Dedifferentiated amniotic fluid mesenchymal stem cell (primary cell): ENCODE measurements around the gene TMEM212.
"Not testable (repeated sequence)": the region's sequence is repeated elsewhere in the genome, so short reads cannot be mapped to it uniquely, and the experiment has no call there.

Experiments used
- DNase-seq: peaks from one replicate; pipeline ENCODE4 v3.0.0-alpha.2; 2016; ENCODE audit errors: extremely low spot score

The TMEM212 gene

DNA sequence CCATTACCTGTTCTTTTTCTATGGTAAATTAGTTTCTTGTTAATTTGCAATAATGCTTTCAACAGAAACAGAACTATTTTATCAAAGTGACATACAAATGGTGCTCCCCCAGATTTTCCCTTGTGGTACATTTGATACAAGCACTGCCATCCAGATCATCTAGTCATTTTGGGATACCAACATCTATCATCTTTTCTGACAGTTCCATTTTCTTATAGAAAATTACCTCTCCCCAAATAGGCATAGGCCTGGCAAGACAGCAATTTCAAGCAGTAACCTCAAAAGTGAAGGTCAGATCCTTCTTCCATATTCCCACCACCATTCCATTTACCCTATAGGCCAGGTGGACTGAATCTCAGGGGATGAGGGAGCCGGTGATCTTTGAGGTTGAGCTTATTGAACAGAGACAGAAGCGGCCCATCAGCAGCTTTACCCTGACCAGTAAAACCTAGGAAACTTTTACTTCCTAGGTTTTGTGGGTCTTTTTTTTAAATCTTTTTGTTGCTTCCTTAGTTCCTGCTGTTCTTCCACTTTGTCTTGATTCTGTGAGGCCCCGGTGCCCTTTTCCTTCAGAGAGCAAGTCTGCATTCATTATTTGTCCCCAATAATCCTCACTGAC, 29.8 kb upstream of the TMEM212 start:
- DNase-seq = no peak

DNA sequence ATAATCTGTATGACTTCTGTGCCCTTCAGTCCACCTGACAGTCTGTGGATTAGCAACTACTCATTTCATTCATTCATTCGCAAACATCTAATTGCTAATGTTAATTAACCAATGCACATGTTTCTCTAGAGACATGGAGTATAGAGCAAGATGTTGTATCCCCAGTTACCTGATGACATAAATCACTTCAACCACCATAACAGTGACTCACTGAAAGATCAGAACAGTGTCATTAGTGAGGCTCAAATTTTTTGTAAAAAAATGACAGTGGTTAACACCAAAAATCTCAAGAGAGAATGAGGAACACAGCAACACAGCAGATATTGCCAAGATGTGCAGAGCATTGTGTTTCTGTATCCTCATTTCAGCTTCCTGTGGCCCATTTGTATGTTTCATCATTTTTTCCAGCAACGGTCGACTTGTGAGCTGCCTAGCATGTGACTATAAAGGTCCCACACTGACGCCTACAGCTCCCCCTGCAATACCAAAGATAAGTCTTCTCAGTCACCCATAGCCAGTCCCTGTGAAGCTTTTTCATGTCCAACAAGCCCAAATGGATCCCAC, 29.2 kb upstream of the TMEM212 start:
- DNase-seq = no peak

DNA sequence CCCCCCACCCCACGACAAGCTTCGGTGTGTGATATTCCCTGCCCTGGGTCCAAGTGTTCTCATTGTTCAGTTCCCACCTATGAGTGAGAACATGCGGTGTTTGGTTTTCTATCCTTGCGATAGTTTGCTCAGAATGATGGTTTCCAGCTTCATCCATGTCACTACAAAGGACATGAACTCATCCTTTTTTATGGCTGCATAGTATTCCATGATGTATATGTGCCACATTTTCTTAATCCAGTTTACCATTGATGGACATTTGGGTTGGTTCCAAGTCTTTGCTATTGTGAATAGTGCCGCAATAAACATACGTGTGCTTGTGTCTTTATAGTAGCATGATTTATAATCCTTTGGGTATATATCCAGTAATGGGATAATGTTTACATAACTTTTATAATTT, 28.5 kb upstream of the TMEM212 start:
- not testable (repeated sequence) for DNase-seq

DNA sequence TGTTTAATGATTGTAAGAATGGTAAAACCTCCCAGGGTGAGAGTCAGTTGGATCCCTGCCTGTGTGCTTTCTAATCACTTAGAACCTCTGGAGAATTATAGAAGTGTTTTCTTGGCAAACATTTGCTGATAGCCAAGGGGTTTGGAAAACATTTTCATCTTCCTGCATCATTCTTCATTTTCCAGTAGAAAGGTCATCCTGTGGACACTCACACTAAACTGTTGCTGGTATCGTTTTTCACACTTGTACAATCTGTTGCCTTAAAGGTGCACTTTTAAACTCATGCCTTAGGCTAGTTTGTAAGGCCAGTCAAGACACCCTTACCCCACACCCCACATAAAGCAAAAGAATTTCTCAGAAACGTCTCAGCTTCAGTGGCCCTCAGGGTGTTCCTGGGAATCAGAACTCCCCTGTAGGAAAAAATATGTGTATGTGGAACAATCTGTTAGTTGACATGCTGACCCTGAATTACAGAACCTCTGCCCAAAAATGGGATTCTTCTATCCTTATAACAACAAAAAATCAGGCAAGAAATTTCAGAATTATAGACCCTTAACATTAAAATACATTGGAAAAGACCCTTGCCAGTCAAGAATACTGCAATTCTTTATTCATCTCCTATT, 27.1 kb upstream of the TMEM212 start:
- DNase-seq = no peak

DNA sequence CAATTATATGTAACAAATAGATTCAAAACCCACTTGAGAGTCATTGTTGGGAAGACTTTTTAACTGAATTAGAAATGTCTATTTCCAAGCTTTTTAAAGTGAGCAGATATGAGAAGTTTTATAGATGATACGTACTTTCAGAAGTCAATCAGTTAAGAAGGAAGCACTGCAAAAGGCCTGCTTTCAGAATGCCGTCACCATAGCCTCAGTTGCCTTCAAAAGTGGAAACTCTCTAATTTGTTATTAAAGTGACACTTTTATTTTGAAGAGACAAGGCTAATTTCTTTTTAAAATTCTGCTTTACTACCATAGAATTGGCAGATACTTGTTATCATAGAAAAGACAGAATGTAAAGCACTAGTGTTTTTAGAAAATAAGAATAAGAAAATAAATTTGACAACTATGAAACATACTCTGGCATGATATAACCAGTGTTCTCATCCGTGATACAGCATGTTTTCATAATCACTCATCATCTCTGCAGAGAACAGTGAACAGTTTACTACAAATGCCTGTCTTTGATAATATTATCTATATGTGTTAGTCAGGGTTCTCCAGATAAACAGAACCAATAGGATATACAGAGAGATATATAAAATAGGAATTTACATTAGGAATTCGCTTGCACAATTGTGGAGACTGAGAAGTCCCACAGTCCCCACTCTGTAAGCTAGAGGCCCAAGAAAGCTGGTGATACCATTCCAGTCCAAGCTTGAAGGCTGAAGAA, 25.9 kb upstream of the TMEM212 start:
- DNase-seq = no peak

DNA sequence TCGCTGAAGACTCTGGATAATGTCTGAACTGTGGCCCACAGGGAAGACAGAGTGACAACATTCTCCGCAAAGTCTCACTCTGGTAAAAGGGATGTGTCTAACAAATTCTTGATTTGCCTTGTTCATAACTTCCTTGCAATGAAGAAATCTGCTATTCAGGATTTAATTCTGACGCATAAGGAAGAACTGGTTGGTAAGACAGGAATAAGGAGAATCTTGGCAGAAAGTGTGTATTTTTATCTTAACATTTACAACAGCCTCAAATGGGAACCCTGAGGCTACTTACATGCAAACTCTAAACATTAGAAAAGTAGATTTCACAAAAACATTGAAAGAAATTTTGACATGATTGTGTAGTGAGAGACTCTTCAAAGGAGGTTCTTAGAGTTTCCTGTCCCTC, 22.1 kb upstream of the TMEM212 start:
- DNase-seq = no peak

DNA sequence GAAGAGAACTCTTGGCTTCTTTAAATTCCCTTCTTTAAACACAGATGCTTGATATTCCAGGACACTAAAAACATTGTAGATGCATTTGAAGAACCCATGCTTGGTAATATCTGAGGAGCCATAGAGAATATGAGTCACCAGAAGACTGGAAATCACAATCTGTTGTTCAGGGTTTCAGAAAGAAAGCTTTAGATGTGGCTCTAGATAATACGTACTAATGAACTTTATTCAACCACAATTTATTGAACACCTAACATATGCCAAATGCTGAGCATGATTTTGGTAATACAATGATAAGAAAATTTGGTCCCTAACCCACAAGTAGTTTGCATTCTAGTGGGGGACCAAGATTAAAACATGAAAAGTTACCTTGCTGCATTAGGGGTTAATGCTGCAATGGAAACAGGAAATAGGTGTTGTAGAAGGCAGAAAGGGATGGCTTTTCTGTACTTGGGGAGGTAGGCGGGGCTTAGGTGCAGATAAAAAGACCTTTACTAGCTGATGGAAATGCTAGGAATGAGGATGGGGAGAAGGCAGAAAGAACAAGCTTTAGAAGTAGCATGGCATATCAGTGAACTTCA, 21.3 kb upstream of the TMEM212 start:
- DNase-seq = no peak

DNA sequence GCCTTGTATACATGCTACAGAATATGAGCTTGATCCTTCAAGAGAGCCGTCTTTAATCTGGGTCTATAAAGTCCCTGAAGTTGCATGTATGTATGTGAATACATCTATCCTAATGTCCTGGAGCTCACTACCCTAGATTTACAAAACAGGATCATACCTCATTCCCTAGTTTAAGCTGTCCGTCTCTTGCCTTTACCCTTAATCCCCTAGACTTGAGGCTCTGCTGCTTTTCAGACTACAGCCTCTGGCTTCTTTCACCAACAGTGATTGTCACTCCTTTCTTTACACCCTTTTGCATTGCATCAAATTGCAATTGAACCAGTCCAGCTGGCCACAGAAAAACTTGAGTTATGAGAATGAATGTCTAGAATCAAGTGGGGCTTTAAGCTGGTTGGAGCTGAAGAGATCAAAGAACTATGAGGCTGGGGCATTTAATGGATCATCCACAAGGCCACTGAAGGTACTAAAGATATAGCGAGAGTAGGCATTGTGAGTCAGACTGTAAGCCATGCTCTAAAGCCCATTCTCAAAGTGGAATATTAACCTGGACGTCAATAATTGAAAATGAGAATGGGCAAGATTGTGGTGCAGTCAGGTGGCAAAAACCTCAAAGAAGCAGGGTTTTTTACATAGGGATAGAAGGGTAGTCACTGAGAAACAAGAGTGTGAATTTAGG, 20.6 kb upstream of the TMEM212 start:
- DNase-seq = no peak

DNA sequence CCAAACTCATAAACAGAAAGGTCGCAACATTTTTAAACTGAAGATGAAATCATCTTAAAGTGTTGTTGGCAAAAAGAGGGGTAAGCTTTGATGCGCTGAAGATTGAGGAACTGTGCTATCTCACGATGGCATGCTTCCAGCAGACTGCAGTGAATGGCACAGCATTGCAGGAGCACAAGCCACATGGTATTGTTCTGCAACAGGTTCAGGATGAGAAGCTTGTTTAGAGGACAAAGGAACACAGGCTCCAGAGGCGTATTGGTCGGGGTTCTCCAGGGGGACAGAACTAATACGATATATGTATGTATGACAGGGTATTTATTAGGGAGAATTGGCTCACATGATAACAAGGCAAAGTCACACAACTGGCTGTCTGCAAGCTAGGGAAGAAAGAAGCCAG, 19.0 kb upstream of the TMEM212 start:
- no peak for DNase-seq

DNA sequence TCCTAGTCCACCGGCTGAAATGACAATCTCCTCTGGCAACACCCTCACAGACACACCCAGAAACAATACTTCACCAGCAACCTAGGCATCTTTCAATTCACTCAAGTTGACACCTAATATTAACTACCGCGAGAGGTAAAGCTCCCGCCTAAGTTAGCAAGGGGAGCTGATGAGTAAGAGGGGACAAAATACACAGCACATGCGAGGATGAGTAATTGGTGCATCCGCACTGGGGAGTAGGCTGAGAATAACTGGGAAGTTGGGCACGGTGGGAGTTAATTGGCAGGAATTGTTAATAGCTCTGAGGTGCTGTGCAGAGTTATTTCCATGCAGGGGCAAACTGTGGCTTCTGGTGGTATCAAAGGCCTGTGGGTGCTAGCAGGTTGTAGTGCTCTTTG, 18.3 kb upstream of the TMEM212 start:
- DNase-seq = no peak

DNA sequence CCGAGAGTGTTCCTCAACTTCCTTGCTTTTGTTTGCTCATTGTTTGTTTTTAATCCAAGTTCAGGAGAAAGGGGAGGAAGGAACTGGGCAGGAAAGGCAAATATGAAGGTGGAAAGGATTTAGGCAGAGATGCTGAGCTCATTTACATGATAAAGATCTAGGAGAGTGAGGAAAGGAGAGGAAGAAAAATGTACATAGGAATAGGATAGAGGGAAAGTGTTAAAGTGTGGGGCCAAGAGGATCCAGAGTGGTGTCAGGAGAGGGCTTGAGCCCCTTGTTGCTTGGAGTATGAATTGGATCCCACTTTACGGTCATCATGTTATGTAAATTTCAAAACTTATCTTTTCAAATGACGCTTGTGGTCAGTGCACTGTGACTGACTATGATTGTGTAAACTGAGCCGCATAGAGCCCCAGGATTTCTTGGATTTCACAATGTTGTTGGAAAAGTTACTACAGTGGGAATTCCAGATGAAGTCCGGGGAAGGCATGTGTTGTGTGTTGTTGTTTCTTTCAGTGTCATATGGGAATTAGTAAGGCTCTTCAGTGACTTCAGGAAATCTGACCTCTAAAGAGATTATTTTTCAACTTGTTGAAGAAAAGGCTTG, 17.8 kb upstream of the TMEM212 start:
- peak; percentile 85 for DNase-seq

DNA sequence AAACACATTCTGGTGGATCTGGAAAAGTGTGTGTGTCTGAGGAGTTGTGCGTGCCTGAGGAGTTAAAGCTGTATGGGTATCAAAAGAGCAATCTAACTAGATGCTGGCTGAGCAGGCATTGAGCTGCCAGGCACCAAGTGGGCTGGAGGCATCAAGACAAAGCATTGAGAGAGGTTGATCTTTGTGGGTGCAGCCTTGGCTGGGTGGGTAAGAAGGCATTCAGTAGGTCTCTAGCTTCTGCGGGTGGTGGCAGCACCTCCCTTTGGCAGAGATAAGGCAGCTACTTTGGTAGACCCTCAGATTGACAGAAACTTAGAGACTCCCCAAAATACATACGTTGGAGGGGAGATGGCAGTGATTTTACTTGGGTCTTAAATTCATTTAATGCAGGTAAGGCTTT, 15.8 kb upstream of the TMEM212 start:
- no peak for DNase-seq

DNA sequence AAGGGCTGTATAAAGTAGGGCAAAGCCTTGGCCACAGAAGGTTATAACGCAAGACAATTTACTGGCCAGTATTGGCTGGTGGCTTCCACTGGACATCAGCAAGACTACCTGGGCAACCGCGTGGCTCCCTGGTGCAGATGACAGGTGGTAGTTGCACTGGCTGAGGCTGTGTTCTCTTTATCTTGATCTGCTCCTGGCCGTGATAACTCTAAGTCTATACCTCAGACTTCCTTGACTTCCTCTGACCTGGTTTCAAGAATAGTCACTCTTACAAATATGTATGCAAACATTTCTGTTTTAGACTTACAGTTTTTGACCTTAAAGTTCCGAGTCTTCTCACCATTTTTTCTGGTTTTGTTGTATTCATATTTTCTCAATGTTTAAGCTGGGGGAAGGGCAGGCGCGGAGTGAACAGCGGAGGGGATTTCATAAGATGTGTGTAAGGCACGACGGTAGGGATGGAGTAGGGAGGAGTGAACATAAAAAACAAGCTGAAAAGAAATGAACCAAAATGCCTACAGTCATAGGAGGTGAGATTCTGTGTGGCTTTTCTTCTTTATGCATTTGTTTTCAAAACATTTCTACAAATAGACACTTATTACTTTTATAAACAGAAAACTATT, 15.2 kb upstream of the TMEM212 start:
- no peak for DNase-seq

DNA sequence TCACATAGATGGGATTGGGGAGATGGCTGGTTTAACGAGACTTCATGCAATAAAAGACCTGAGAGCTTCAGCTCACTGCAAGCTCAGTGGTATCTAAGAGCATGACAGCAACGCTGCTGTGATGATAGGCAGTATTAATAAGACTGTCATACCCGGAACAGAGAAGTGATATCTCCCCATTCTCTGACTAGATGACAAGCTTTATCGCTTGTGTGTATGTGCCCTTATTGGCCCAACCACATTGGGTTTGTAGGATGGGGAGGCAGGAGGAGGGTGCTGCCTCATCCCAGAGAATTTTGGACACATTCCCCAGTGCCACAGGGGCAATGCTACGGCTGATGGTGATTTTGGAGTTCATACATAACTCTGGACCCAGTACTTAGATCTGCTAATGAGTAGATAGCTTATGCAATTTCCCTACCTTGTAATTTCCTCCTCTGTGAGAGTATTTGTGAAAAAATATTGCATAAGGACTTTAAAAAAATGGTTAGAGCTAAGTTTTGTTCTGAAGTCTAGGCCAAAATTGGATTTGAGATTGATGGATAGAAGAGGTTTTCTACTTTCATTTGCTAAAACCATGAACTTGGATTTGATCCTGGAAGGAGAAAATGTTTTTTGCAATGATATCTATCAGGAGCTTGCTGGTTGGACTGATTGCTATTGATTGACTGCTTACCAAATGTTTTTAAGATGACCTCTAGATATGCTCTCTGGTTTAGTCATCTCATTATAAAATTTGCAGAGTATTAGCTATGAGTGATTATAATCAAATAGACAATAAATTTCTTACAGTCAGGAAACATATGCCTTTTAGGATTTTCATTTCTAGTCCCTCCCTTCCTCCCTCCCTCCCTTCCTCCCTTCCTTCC, 14.0 kb upstream of the TMEM212 start:
- no peak for DNase-seq

DNA sequence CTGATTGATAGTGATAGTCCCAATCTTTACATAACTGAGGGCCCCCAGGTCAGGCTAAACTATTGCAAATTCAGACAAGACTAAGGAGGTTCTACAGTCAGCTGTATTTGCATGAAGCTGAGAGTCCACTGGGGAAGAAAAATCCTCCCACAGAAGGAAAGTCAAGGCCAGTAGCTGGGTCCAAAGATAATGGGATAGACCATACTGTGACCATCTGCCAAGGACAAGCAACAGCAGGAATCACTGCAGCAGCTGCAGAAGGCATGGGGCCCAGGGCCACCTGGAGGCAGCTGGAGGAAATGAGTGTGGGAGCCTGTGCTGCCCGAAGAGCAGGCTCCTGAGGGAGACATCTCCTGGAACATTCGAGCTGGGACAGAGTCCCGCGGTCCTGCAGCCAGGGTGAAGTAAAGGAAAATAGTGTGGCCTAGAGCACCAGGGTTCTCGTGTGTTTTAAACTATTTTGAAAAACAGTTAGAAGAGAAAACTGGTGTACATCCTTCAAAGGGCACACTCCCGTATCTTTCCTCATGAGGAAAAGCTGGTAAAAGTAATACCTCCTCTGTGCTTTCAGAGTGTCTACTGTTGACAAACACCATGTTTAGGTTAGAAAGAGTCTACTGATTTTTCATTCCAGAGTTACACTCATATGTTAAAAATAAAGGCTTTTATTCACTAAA, 13.2 kb upstream of the TMEM212 start:
- DNase-seq = peak; percentile 60

DNA sequence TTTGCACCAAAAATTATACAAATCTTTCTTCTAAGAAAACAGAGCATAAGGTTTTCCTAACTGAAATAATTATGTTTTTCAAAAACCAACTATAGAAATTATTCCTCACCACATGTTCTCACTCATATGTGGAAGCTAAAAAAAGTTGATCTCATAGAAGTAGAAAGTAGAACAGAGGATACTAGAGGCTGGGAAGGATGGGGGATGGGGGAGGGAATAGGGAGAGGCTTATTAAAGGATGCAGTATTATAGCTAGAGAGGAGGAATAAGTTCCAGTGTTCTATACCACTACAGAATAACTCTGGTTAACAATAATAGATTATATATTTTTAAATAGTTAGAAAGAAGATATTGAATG, 12.7 kb upstream of the TMEM212 start:
- DNase-seq = no peak

DNA sequence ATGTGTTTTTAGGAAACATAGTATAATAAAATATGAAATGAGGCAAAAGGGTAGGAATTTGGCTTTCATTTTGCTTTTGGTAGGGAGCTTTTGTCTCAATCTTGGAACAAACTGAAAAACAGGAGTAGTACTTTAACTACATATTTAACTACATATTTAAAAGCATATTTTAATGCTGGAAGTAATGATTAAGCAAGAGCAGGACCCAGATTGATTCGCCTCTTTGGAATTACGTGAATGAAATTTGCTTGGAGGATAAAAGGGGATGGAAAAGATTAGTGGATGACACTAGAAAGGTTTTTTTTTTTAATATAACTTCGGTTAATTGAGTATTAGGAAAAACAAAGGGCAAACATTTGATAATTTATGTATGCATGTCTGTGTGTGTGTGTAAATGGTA, 11.2 kb upstream of the TMEM212 start:
- peak; percentile 30 for DNase-seq

DNA sequence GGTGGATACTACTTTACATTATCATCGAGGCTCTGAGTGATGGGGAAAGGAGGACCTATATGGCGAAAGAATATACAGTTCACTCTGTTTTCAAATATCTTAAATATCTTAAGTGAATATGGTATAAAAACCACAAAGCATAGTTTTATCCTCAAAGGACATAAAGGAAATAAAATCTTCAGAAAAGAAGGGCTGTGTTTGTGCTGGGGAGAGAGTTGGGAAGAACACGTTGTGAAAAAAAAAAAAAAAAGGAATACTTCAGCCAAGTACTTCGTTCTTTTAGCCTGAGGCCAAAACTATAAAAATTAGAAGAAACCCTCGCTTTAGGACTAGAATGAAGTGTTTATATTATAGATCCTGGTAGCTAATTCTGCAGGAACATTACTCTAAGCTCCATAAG, 10.2 kb upstream of the TMEM212 start:
- DNase-seq = no peak

DNA sequence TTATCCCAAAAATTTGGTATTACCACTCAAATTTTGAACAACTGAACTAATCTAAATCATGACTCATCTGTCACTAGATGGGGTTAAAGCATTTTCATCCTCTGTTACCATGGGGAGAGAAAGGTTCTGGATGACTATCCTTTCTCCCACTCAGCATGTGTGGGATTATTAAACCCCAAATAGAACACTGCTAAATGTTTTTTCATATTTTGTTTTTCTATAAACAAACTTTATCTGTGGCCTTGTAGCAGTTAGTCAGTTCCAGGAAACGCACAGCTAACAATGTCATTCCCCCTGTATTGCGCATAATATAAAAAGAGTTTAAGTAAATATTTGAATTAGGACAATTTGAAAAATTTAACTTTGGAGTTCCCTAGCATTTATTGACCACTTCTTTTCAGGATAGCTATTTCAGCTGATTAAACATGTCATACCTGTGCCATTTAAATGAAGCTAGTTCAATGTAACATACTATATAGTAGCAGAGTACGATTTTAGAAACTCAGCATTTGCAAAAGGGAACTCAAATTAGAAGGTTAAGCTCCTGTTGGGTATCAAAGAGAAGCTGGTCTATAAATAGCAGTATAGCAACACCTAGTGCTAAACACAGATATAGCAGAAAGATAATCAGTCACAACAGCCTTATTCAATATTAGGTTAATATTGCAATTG, 9.2 kb upstream of the TMEM212 start:
- DNase-seq = peak; percentile 49
